Measurements from ENCODE around the gene SUSD1. TPM values are rescaled to one million over a fixed set of nuclear protein-coding genes. Genes with fewer than 3 reads are reported as not detected.

The SUSD1 gene
- total RNA-seq, 4 donors from 2014 or later, result 5.9 to 10.0 (median 7.4) TPM

DNA sequence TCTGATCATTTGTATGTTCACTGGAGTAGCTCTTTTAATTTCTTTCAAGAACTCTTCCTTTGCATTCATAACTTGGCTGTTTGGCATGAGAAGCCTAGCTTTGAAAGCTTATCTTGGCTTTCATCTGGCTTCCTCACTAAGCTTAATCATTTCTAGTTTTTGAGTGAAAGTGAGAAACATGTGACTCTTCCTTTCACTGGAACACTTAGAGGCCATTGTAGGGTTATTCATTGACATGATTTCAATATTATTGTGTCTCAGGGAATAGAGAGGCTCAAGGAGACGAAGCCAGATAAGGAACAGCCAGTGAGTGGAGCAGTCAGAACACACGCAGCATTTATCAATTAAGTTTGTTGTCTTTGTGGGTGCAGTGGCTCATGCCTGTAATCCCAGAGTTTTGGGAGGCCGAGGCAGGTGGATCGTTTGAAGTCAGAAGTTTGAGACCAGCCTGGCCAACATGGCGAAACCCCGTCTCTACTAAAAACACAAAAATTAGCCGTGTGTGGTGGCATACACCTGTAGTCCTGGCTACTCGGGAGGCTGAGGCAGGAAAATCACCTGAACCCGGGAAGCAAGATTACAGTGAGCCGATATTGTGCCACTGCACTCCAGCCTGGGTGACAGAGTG is 180.2 kb downstream of the SUSD1 start:
- no peak overlapping the region for H3K4me3 ChIP-seq
- no peak overlapping the region for H3K27ac ChIP-seq
- no peaks in the 10 kb centered on the region for H3K27me3 ChIP-seq
- H3K36me3 ChIP-seq, result no peaks in the 10 kb centered on the region
- peaks cover 0 to 11% (median 0%) of the 10 kb centered on the region in 3 donors for H3K4me1 ChIP-seq
- TF ChIP-seq, protein P1, sequence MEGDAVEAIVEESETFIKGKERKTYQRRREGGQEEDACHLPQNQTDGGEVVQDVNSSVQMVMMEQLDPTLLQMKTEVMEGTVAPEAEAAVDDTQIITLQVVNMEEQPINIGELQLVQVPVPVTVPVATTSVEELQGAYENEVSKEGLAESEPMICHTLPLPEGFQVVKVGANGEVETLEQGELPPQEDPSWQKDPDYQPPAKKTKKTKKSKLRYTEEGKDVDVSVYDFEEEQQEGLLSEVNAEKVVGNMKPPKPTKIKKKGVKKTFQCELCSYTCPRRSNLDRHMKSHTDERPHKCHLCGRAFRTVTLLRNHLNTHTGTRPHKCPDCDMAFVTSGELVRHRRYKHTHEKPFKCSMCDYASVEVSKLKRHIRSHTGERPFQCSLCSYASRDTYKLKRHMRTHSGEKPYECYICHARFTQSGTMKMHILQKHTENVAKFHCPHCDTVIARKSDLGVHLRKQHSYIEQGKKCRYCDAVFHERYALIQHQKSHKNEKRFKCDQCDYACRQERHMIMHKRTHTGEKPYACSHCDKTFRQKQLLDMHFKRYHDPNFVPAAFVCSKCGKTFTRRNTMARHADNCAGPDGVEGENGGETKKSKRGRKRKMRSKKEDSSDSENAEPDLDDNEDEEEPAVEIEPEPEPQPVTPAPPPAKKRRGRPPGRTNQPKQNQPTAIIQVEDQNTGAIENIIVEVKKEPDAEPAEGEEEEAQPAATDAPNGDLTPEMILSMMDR (IDR thresholded peaks at IDR 0.05), result no peak
- TF ChIP-seq POLR2AphosphoS5 (IDR thresholded peaks at IDR 0.05), result no peak
- no peak for TF ChIP-seq POLR2A (IDR thresholded peaks at IDR 0.05)
- no peak for TF ChIP-seq EP300 (IDR thresholded peaks at IDR 0.05)
- WGBS, 2 donors (ENCODE audit: low coverage in 1 of 2), result 92 to 93% methylated on average over 6 of the region's 10 CpGs
- H3K9me3 ChIP-seq, result peaks cover 0 to 11% (median 0%) of the 10 kb centered on the region in 3 donors
- ATAC-seq, result no peak

DNA sequence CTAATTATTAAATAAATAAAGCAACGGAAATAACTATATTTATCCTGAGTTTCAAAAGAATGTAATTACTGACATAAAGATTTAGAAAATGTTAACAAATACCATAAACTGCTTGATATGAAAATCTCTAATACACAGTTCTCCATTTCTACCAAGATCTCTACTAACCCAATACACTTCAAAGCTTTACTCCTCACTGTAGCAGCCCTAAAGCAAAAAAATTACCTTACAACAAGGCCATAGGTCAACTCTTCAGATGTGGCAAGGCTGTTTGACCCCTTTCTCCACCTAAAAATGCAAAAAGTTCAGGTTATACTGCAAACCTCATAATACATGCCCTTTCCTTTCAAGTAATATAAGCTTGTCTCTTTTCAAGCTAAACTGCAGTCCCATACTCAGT is 181.8 kb downstream of the SUSD1 start:
- 0 to 5% methylated on average over 1 of the region's 1 CpG for WGBS, 2 donors (ENCODE audit: low coverage in 1 of 2)
- Histone ChIP-seq H3K4me1 (peaks cover 0 to 11% (median 0%) of the 10 kb centered on the region in 3 donors), H3K27me3 (no peaks in the 10 kb centered on the region), H3K27ac (no peak overlapping the region), H3K36me3 (no peaks in the 10 kb centered on the region), H3K9me3 (peaks cover 0 to 11% (median 0%) of the 10 kb centered on the region in 3 donors), H3K4me3 (no peak overlapping the region)
- TF ChIP-seq POLR2AphosphoS5 (IDR thresholded peaks at IDR 0.05) (no peak), POLR2A (IDR thresholded peaks at IDR 0.05) (no peak), EP300 (IDR thresholded peaks at IDR 0.05) (no peak)
- TF ChIP-seq, protein P1 (IDR thresholded peaks at IDR 0.05), result no peak
- no peak for ATAC-seq

DNA sequence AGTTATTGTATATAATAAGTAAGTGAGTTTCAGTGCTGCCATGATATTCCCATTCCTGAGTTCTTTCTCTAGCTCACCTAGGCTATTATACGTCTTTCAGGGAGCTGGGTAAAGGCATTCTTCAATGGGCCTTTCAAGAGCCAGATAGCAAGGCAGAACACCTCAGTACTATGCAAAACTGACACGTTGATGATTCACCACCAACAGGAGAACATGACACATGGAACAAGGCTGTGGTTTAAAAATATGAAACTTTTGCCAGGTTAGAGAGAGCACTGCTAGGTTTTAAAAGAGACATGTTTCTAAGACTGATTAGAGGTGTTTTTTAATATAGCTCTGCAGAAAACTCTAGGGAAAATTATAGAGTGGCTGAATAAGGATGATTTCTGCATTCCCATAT is 182.6 kb downstream of the SUSD1 start:
- WGBS, 2 donors (ENCODE audit: low coverage in 1 of 2), result 27% methylated on average over 1 of the region's 2 CpGs; no CpG with 5 or more reads in 1 of the 2 donors
- ATAC-seq, result no peak
- H3K27ac ChIP-seq, result peak overlapping the region in 1 of 4 donors; percentile 3

DNA sequence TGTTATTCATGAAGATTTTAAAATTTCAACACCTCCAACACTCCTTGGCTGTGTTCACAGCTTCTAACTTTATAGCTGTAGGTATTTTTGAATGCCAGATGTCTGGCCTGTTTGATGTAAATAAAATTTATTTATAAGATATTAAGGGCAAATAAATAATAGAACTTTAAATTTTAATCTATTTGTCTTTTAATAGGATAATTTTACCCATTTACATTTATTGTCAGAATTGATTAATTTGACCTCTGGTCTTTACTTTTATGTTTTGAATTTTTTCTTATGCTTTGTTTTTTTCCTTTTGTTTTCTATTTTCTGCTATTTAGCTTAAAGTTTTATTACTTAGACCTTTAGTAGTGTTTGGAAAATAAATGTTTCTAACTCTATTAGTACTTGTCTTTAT is 183.9 kb downstream of the SUSD1 start:
- H3K27ac ChIP-seq, result no peak overlapping the region
- H3K9me3 ChIP-seq, result peaks cover 0 to 11% (median 0%) of the 10 kb centered on the region in 3 donors
- TF ChIP-seq, protein P1 (IDR thresholded peaks at IDR 0.05), result no peak
- TF ChIP-seq POLR2AphosphoS5 (IDR thresholded peaks at IDR 0.05) (no peak), EP300 (IDR thresholded peaks at IDR 0.05) (no peak), POLR2A (IDR thresholded peaks at IDR 0.05) (no peak)
- H3K36me3 ChIP-seq, result no peaks in the 10 kb centered on the region
- H3K27me3 ChIP-seq, result no peaks in the 10 kb centered on the region
- peaks cover 0 to 19% (median 0%) of the 10 kb centered on the region in 3 donors for H3K4me1 ChIP-seq
- ATAC-seq, result no peak
- no peak overlapping the region for H3K4me3 ChIP-seq

More for the DNA sequence above, 182.6 kb downstream of the SUSD1 start:
- Histone ChIP-seq H3K9me3 (peaks cover 0 to 11% (median 0%) of the 10 kb centered on the region in 3 donors), H3K36me3 (no peaks in the 10 kb centered on the region), H3K4me3 (no peak overlapping the region), H3K4me1 (peaks cover 0 to 11% (median 0%) of the 10 kb centered on the region in 3 donors), H3K27me3 (no peaks in the 10 kb centered on the region)
- TF ChIP-seq POLR2AphosphoS5 (IDR thresholded peaks at IDR 0.05), result no peak
- TF ChIP-seq EP300 (IDR thresholded peaks at IDR 0.05), result no peak
- TF ChIP-seq POLR2A (IDR thresholded peaks at IDR 0.05), result no peak
- TF ChIP-seq, protein P1 (IDR thresholded peaks at IDR 0.05), result no peak

Small RNA genes within 50 kb of the gene (small RNA-seq; reads per million reads assigned to genes)
- gene RF00019 (0 reads per million in 4 donors), gene RNU6-710P (0 reads per million in 4 donors), gene RNU6-855P (0 reads per million in 4 donors)

Other genes starting within 250 kb of the SUSD1 start
- gene PTBP3, start 158.3 kb upstream of the SUSD1 start, total RNA-seq, result 10 to 100 TPM; 13.7 to 28.2 (median 24.6) TPM
- 10 to 100 TPM; 43.0 to 66.5 (median 60.9) TPM for gene HSDL2, start 204.8 kb upstream of the SUSD1 start, total RNA-seq